H1 (cell line): ENCODE measurements around the gene LCN15. TPM values are rescaled to one million over a fixed set of nuclear protein-coding genes. Genes with fewer than 3 reads are reported as not detected.

ENCODE experiments used
- CTCF ChIA-PET: fragments of 300-600 bp; sonication (Branson Sonifier 250); formaldehyde crosslinking; loops from one replicate; lab custom pipeline; 2021; ENCODE audit not compliant: partially characterized antibody; lab: Charles Lee
- POLR2A ChIA-PET: fragments of 300-600 bp; sonication (Branson Sonifier 250); formaldehyde crosslinking; loops from one replicate; lab custom pipeline; 2021; ENCODE audit warnings: inconsistent platforms; ENCODE audit not compliant: partially characterized antibody; lab: Charles Lee
- DNase-seq, 2 experiments: peaks; one replicate each; pipeline versions ENCODE4 v3.0.0 to v3.0.0-alpha.2; 2010 to 2022; ENCODE audit warnings: low spot score in 2 of 2, low read depth in 1 of 2, mixed read lengths in 1 of 2
- FAIRE-seq: peaks from 2 replicates; lab custom pipeline; 2011; peaks lifted over from hg19 to GRCh38; lab: Jason Lieb, UNC
- H2AFZ ChIP-seq: 2 replicates; pipeline ENCODE4 v1.8.1; 2012; ENCODE audit warnings: low read length, inconsistent platforms
- H2AK5ac ChIP-seq: 2 replicates; pipeline ENCODE4 v1.6.1; 2013; ENCODE audit warnings: low read depth, low read length
- H2BK120ac ChIP-seq: replicated peaks from 2 replicates; pipeline ENCODE3; 2013; ENCODE audit warnings: low read depth, low read length, inconsistent platforms
- H2BK12ac ChIP-seq: 2 replicates; pipeline ENCODE4 v1.6.1; 2013; ENCODE audit warnings: low read depth, low read length
- H2BK15ac ChIP-seq: 2 replicates; pipeline ENCODE4 v1.6.1; 2013; ENCODE audit warnings: low read length
- H2BK20ac ChIP-seq: 2 replicates; pipeline ENCODE4 v1.6.1; 2013; ENCODE audit warnings: low read length
- H2BK5ac ChIP-seq: 2 replicates; pipeline ENCODE4 v1.6.1; 2013; ENCODE audit warnings: low read depth, low read length
- H3K14ac ChIP-seq: 2 replicates; pipeline ENCODE4 v1.6.1; 2013; ENCODE audit warnings: inconsistent platforms; ENCODE audit not compliant: insufficient read length
- H3K18ac ChIP-seq: 2 replicates; pipeline ENCODE4 v1.6.1; 2013; ENCODE audit warnings: low read length; ENCODE audit errors: extremely low read depth
- H3K23ac ChIP-seq: 2 replicates; pipeline ENCODE4 v1.6.1; 2013; ENCODE audit warnings: inconsistent platforms; ENCODE audit not compliant: insufficient read length
- H3K23me2 ChIP-seq: 2 replicates; pipeline ENCODE4 v1.6.1; 2013; ENCODE audit warnings: low read depth, low read length
- H3K27ac ChIP-seq: 2 replicates; pipeline ENCODE4 v1.6.1; 2011; ENCODE audit warnings: low read depth, low read length, inconsistent platforms
- H3K27me3 ChIP-seq, 4 experiments: replicated peaks in 1 of 4; 1 replicate in 1 of 4; 2 replicates in 3 of 4; pipeline versions ENCODE4 v1.6.1 to v1.8.1; 2011 to 2013; ENCODE audit warnings: low read length in 3 of 4, mild to moderate bottlenecking in 3 of 4, inconsistent platforms in 2 of 4, mixed read lengths in 2 of 4, moderate library complexity in 1 of 4; ENCODE audit not compliant: control insufficient read depth in 3 of 4, insufficient read depth in 3 of 4; ENCODE audit errors: extremely low read depth in 1 of 4
- H3K36me3 ChIP-seq, 4 experiments: 2 replicates each; pipeline versions ENCODE4 v1.6.1 to v1.8.1; 2011 to 2013; ENCODE audit warnings: mild to moderate bottlenecking in 4 of 4, low read length in 3 of 4, moderate library complexity in 2 of 4, control low read depth in 1 of 4, inconsistent platforms in 1 of 4; ENCODE audit not compliant: insufficient read depth in 4 of 4, control insufficient read depth in 2 of 4
- H3K4ac ChIP-seq: replicated peaks from 2 replicates; pipeline ENCODE3; 2013; ENCODE audit warnings: low read length, low read depth, mixed read lengths, inconsistent platforms; ENCODE audit not compliant: insufficient read length
- H3K4me1 ChIP-seq, 4 experiments: replicated peaks in 1 of 4; 1 replicate in 1 of 4; 2 replicates in 3 of 4; pipeline versions ENCODE4 v1.6.1 to v1.8.1; 2011 to 2013; ENCODE audit warnings: low read length in 3 of 4, inconsistent platforms in 2 of 4, mixed read lengths in 1 of 4; ENCODE audit not compliant: insufficient read depth in 4 of 4, control insufficient read depth in 3 of 4
- H3K4me2 ChIP-seq, 2 experiments: 2 replicates each; pipeline versions ENCODE4 v1.6.1 to v1.8.1; 2011 to 2013; ENCODE audit warnings: low read depth in 2 of 2, low read length in 2 of 2, control low read depth in 1 of 2, inconsistent platforms in 1 of 2, mild to moderate bottlenecking in 1 of 2; ENCODE audit not compliant: insufficient read depth in 1 of 2
- H3K4me3 ChIP-seq, 4 experiments: fragments of 200-600, 300-600 bp in 1 of 4; sonication (generic), shearing (Covaris generic), sonication (Bioruptor Twin) in 1 of 4; 2 replicates each; pipeline versions ENCODE4 v1.5.1 to v1.8.1; 2011 to 2016; ENCODE audit warnings: low read length in 4 of 4, low read depth in 3 of 4, control low read depth in 2 of 4, inconsistent platforms in 2 of 4, mild to moderate bottlenecking in 2 of 4, mixed read lengths in 1 of 4, moderate library complexity in 1 of 4; ENCODE audit not compliant: insufficient read depth in 2 of 4; ENCODE audit errors: extremely low read depth in 1 of 4
- H3K56ac ChIP-seq: replicated peaks from 2 replicates; pipeline ENCODE3; 2013; ENCODE audit warnings: low read depth, mild to moderate bottlenecking, mixed read lengths, low read length, inconsistent platforms; ENCODE audit not compliant: insufficient read length
- H3K79me1 ChIP-seq: 2 replicates; pipeline ENCODE4 v1.6.1; 2013; ENCODE audit warnings: low read depth, low read length, control low read depth
- H3K79me2 ChIP-seq, 2 experiments: 2 replicates each; pipeline versions ENCODE4 v1.6.1 to v1.8.1; 2012 to 2013; ENCODE audit warnings: low read length in 2 of 2, mild to moderate bottlenecking in 2 of 2, inconsistent platforms in 1 of 2; ENCODE audit not compliant: insufficient read depth in 2 of 2, control insufficient read depth in 1 of 2
- H3K9ac ChIP-seq, 4 experiments: replicated peaks in 1 of 4; 1 replicate in 1 of 4; 2 replicates in 3 of 4; pipeline versions ENCODE4 v1.6.1 to v1.8.1; 2011 to 2013; ENCODE audit warnings: low read depth in 3 of 4, low read length in 3 of 4, control low read depth in 2 of 4, mild to moderate bottlenecking in 2 of 4, moderate library complexity in 2 of 4, inconsistent platforms in 1 of 4; ENCODE audit errors: extremely low read depth in 1 of 4
- H3K9me3 ChIP-seq, 2 experiments: 2 replicates each; pipeline versions ENCODE4 v1.6.1 to v1.8.1; 2012 to 2013; ENCODE audit warnings: mild to moderate bottlenecking in 2 of 2, moderate library complexity in 2 of 2, control low read depth in 1 of 2, inconsistent platforms in 1 of 2, low read depth in 1 of 2, low read length in 1 of 2, mixed read lengths in 1 of 2; ENCODE audit not compliant: insufficient read depth in 2 of 2
- H4K20me1 ChIP-seq, 2 experiments: replicated peaks in 1 of 2; 2 replicates each; pipeline versions ENCODE3 to v1.8.1; 2011 to 2013; ENCODE audit warnings: inconsistent platforms in 2 of 2, low read length in 2 of 2, mild to moderate bottlenecking in 1 of 2; ENCODE audit not compliant: insufficient read depth in 2 of 2, control insufficient read depth in 1 of 2
- H4K5ac ChIP-seq: 2 replicates; pipeline ENCODE4 v1.6.1; 2013; ENCODE audit warnings: low read length, low read depth, mixed read lengths, inconsistent platforms; ENCODE audit not compliant: insufficient read length
- H4K8ac ChIP-seq: 2 replicates; pipeline ENCODE4 v1.8.0; 2013; ENCODE audit warnings: mild to moderate bottlenecking, moderate library complexity, low read length, inconsistent platforms; ENCODE audit not compliant: insufficient read depth; ENCODE audit errors: extremely low read depth
- H4K91ac ChIP-seq: replicated peaks from 2 replicates; pipeline ENCODE3; 2013; ENCODE audit warnings: low read length, mixed read lengths, inconsistent platforms; ENCODE audit not compliant: insufficient read length
- BACH1 ChIP-seq: IDR thresholded peaks from 2 replicates; pipeline ENCODE4 v1.6.1; 2012; ENCODE audit warnings: low read length, improper control_type of control experiment
- BCL11A ChIP-seq, 2 experiments: IDR thresholded peaks; one replicate each; pipeline ENCODE4 v1.6.1; 2011; ENCODE audit warnings: low read depth in 2 of 2, low read length in 2 of 2, mild to moderate bottlenecking in 2 of 2
- CREB1 ChIP-seq: IDR thresholded peaks from 2 replicates; pipeline ENCODE4 v1.6.1; 2012; ENCODE audit warnings: inconsistent platforms
- E2F6 ChIP-seq: IDR thresholded peaks from 2 replicates; pipeline ENCODE4 v1.6.1; 2012; ENCODE audit warnings: inconsistent platforms
- EGR1 ChIP-seq: IDR thresholded peaks from 2 replicates; pipeline ENCODE4 v1.6.1; 2011; ENCODE audit warnings: low read depth, low read length, borderline replicate concordance
- FOSL1 ChIP-seq: IDR thresholded peaks from 2 replicates; pipeline ENCODE4 v1.6.1; 2011; ENCODE audit warnings: mild to moderate bottlenecking, low read depth, low read length, moderate library complexity; ENCODE audit not compliant: insufficient read depth
- NANOG ChIP-seq: IDR thresholded peaks from 2 replicates; pipeline ENCODE4 v1.6.1; 2011; ENCODE audit warnings: low read length, low read depth, mild to moderate bottlenecking, inconsistent platforms; ENCODE audit not compliant: insufficient read depth, poor library complexity, severe bottlenecking
- POLR2A ChIP-seq, 2 experiments: IDR thresholded peaks; 1 replicate in 1 of 2; 2 replicates in 1 of 2; pipeline ENCODE4 v1.6.1; 2011; ENCODE audit warnings: low read depth in 2 of 2, low read length in 2 of 2, mild to moderate bottlenecking in 2 of 2; ENCODE audit errors: control extremely low read depth in 1 of 2
- SIN3A ChIP-seq, 2 experiments: IDR thresholded peaks in 1 of 2; conservative IDR thresholded peaks in 1 of 2; 2 replicates each; pipeline ENCODE4 v1.6.1; 2011 to 2012; ENCODE audit warnings: low read length in 2 of 2, improper control_type of control experiment in 1 of 2, low read depth in 1 of 2, mild to moderate bottlenecking in 1 of 2
- SP1 ChIP-seq: IDR thresholded peaks from 2 replicates; pipeline ENCODE4 v1.6.1; 2011; ENCODE audit warnings: low read depth, low read length
- TEAD4 ChIP-seq: IDR thresholded peaks from 2 replicates; pipeline ENCODE4 v1.6.1; 2012; ENCODE audit warnings: low read depth, low read length, inconsistent platforms, mixed read lengths
- USF2 ChIP-seq: IDR thresholded peaks from 2 replicates; pipeline ENCODE4 v1.6.1; 2011; ENCODE audit warnings: low read length, improper control_type of control experiment
- ZNF274 ChIP-seq: IDR thresholded peaks from 2 replicates; pipeline ENCODE4 v1.7.0; 2012; ENCODE audit warnings: low read length, borderline replicate concordance; ENCODE audit errors: extremely low read depth
- WGBS, 2 experiments: shearing (Covaris generic) in 1 of 2; methylation state at CpG; one replicate each; pipeline versions ENCODE4 v1.1.6 to v1.1.7; 2013 to 2015; ENCODE audit warnings: low lambda C conversion rate in 2 of 2, mixed read lengths in 2 of 2, inconsistent platforms in 1 of 2, low coverage in 1 of 2, missing lambda C conversion rate in 1 of 2; ENCODE audit not compliant: insufficient replicate concordance in 2 of 2, insufficient coverage in 1 of 2, insufficient read length in 1 of 2; ENCODE audit errors: extremely low coverage in 1 of 2, missing lambda C conversion rate in 1 of 2; 5-methylcytosine and 5-hydroxymethylcytosine counted together
- polyA plus RNA-seq, 7 experiments: library from polyadenylated mRNA; depleted of rRNA in 3 of 7; stranded (reverse) in 5 of 7; unstranded in 2 of 7; fragments of >200 nt in 5 of 7; fragments of 200-250 nt in 2 of 7; gene quantifications; 1 replicate in 5 of 7; 2 replicates in 1 of 7; 4 replicates in 1 of 7; pipeline versions ENCODE4 v1.2.1 to v1.2.3, GENCODE V29; 2011 to 2013; ENCODE audit warnings: missing spikeins in 2 of 7, mixed read lengths in 2 of 7
- total RNA-seq: library from RNA; stranded (reverse); fragmentation: NEBNext Ultra II Directional; extraction: Animal tissue kit (Norgen Biotek cat#: 25700); gene quantifications from 2 replicates; pipeline ENCODE4 v1.2.1, GENCODE V29; 2021

The LCN15 gene
- total and polyA plus RNA-seq, 2 of the 8 experiments (the other 6 are each of a cell fraction or from before 2014, with no cell fraction given) = 0.08 to 0.47 TPM

GRCh38 chr9:136746155-136746490 is 18.2 kb downstream of the LCN15 start:
- peaks cover 0 to 4% (median 0%) of the 10 kb centered on the region in 4 experiments; a peak in 2 of 7 replicates for H3K27me3 ChIP-seq
- no peak overlapping the region for H3K4me2 ChIP-seq
- no peaks in the 10 kb centered on the region; the same call in 1 of the 2 replicates for H3K23me2 ChIP-seq
- H3K36me3 ChIP-seq = no peaks in the 10 kb centered on the region
- H2BK120ac ChIP-seq = no peak overlapping the region
- no peak overlapping the region for H2BK15ac ChIP-seq
- no peak overlapping the region for H3K14ac ChIP-seq
- no peak overlapping the region for H3K4ac ChIP-seq
- H3K27ac ChIP-seq = no peak overlapping the region
- DNase-seq (no peak), FAIRE-seq (no peak)
- ChIA-PET POLR2A (interaction anchor here (11.7 kb wide), 1 partner anchor 16 kb away, joined by 137 read pairs; no protein-coding TSS in a partner anchor), CTCF (interaction anchor here (1.5 to 2.3 kb wide), 2 partner anchors 14 to 75 kb away, joined by 5 to 8 read pairs; no protein-coding TSS in a partner anchor)
- no peaks in the 10 kb centered on the region for H3K9me3 ChIP-seq
- no peak overlapping the region for H2BK20ac ChIP-seq
- no peak overlapping the region for H4K5ac ChIP-seq
- peaks cover 0 to 19% (median 9%) of the 10 kb centered on the region in 4 experiments; a peak in 6 of 7 replicates for H3K4me1 ChIP-seq
- H3K18ac ChIP-seq = no peak overlapping the region
- no peak overlapping the region for H2BK12ac ChIP-seq
- H2AFZ ChIP-seq = no peak overlapping the region
- H3K4me3 ChIP-seq = no peak overlapping the region
- no peak overlapping the region for H2AK5ac ChIP-seq
- H4K91ac ChIP-seq = no peak overlapping the region
- no peaks in the 10 kb centered on the region for H3K79me1 ChIP-seq
- H3K79me2 ChIP-seq = no peaks in the 10 kb centered on the region
- WGBS, 2 experiments = 83% methylated on average over 1 of the region's 22 CpGs; no CpG with 5 or more reads in 1 of the 2 experiments
- no peak overlapping the region for H3K23ac ChIP-seq
- H2BK5ac ChIP-seq = no peak overlapping the region
- H4K8ac ChIP-seq = no peak overlapping the region
- H3K9ac ChIP-seq = no peak overlapping the region
- H3K56ac ChIP-seq = no peak overlapping the region
- H4K20me1 ChIP-seq = no peaks in the 10 kb centered on the region
- TF ChIP-seq POLR2A (IDR thresholded peaks at IDR 0.05; ENCODE audit: control extremely low read depth in 1 of 2, low read depth in 2 of 2, low read length in 2 of 2) (no peak), TEAD4 (no peak), ZNF274 (no peak), SP1 (no peak), EGR1 (no peak), USF2 (no peak), CREB1 (no peak), FOSL1 (no peak), E2F6 (no peak), BACH1 (no peak), BCL11A (IDR thresholded peaks at IDR 0.05; ENCODE audit: low read depth in 2 of 2, low read length in 2 of 2) (no peak), SIN3A (conservative IDR thresholded peaks at IDR 0.05 in 1 of 2, IDR thresholded peaks at IDR 0.05 in 1 of 2; ENCODE audit: low read depth in 1 of 2, low read length in 2 of 2) (no peak), NANOG (no peak)
- TF ChIP-seq, all 59 proteins: peak for 0
